Measurements from ENCODE around the gene MANBA.

The MANBA gene

GRCh38 chr4:102760645-102761295 lies at the start of gene MANBA:
Gene MANBA (minus strand): TSS chr4:102760968. CDS start chr4:102760894, 74 bp downstream.
- in situ Hi-C loops (cut with HindIII; ENCODE audit: low pct_unique_long_range_greater_than_20kb, low sequenced_read_pairs): no loop called here
- DNase-seq (ENCODE audit: low read depth in 1 of 2, low spot score in 1 of 2): peak; percentile 82
- no peak for TF ChIP-seq JUND (IDR thresholded peaks at IDR 0.05; ENCODE audit: low read depth)

GRCh38 chr4:102809691-102810090 lies 48.9 kb upstream of the MANBA start:
- DNase-seq (ENCODE audit: low read depth in 1 of 2, low spot score in 1 of 2): no peak
- TF ChIP-seq JUND (IDR thresholded peaks at IDR 0.05; ENCODE audit: low read depth): no peak
- in situ Hi-C loops (cut with HindIII; ENCODE audit: low pct_unique_long_range_greater_than_20kb, low sequenced_read_pairs): no loop called here

GRCh38 chr4:102809190-102809589 lies 48.4 kb upstream of the MANBA start:
- in situ Hi-C loops (cut with HindIII; ENCODE audit: low pct_unique_long_range_greater_than_20kb, low sequenced_read_pairs): no loop called here
- DNase-seq (ENCODE audit: low read depth in 1 of 2, low spot score in 1 of 2): no peak
- TF ChIP-seq JUND (IDR thresholded peaks at IDR 0.05; ENCODE audit: low read depth): no peak

- in situ Hi-C loops (cut with HindIII; ENCODE audit: low pct_unique_long_range_greater_than_20kb, low sequenced_read_pairs): no loop called here
- TF ChIP-seq JUND (IDR thresholded peaks at IDR 0.05; ENCODE audit: low read depth): no peak
These were observed 47.2 kb upstream of the MANBA start for GRCh38 chr4:102808009-102808408.

GRCh38 chr4:102807345-102807744 lies 46.6 kb upstream of the MANBA start:
- no peak for DNase-seq (ENCODE audit: low read depth in 1 of 2, low spot score in 1 of 2)
- in situ Hi-C loops (cut with HindIII; ENCODE audit: low pct_unique_long_range_greater_than_20kb, low sequenced_read_pairs): no loop called here
- no peak for TF ChIP-seq JUND (IDR thresholded peaks at IDR 0.05; ENCODE audit: low read depth)

More at GRCh38 chr4:102808009-102808408, 47.2 kb upstream of the MANBA start:
- no peak for DNase-seq (ENCODE audit: low read depth in 1 of 2, low spot score in 1 of 2)

GRCh38 chr4:102799816-102800215 lies 39.0 kb upstream of the MANBA start:
- in situ Hi-C loops (cut with HindIII; ENCODE audit: low pct_unique_long_range_greater_than_20kb, low sequenced_read_pairs): no loop called here
- DNase-seq (ENCODE audit: low read depth in 1 of 2, low spot score in 1 of 2): no peak
- TF ChIP-seq JUND (IDR thresholded peaks at IDR 0.05; ENCODE audit: low read depth): no peak

GRCh38 chr4:102794999-102795398 lies 34.2 kb upstream of the MANBA start:
- in situ Hi-C loops (cut with HindIII; ENCODE audit: low pct_unique_long_range_greater_than_20kb, low sequenced_read_pairs): no loop called here
- DNase-seq (ENCODE audit: low read depth in 1 of 2, low spot score in 1 of 2): no peak
- no peak for TF ChIP-seq JUND (IDR thresholded peaks at IDR 0.05; ENCODE audit: low read depth)

GRCh38 chr4:102792361-102792936 lies 31.7 kb upstream of the MANBA start:
- DNase-seq (ENCODE audit: low read depth in 1 of 2, low spot score in 1 of 2): no peak
- no peak for TF ChIP-seq JUND (IDR thresholded peaks at IDR 0.05; ENCODE audit: low read depth)
- in situ Hi-C loops (cut with HindIII; ENCODE audit: low pct_unique_long_range_greater_than_20kb, low sequenced_read_pairs): no loop called here

GRCh38 chr4:102791318-102791835 lies 30.6 kb upstream of the MANBA start:
- no peak for DNase-seq (ENCODE audit: low read depth in 1 of 2, low spot score in 1 of 2)
- in situ Hi-C loops (cut with HindIII; ENCODE audit: low pct_unique_long_range_greater_than_20kb, low sequenced_read_pairs): no loop called here
- TF ChIP-seq JUND (IDR thresholded peaks at IDR 0.05; ENCODE audit: low read depth): no peak

GRCh38 chr4:102789317-102789717 lies 28.5 kb upstream of the MANBA start:
- DNase-seq (ENCODE audit: low read depth in 1 of 2, low spot score in 1 of 2): peak in 1 of 2 experiments; percentile 19
- in situ Hi-C loops (cut with HindIII; ENCODE audit: low pct_unique_long_range_greater_than_20kb, low sequenced_read_pairs): no loop called here
- TF ChIP-seq JUND (IDR thresholded peaks at IDR 0.05; ENCODE audit: low read depth): no peak

- no peak for DNase-seq (ENCODE audit: low read depth in 1 of 2, low spot score in 1 of 2)
- in situ Hi-C loops (cut with HindIII; ENCODE audit: low pct_unique_long_range_greater_than_20kb, low sequenced_read_pairs): no loop called here
- TF ChIP-seq JUND (IDR thresholded peaks at IDR 0.05; ENCODE audit: low read depth): no peak
These were observed 27.2 kb upstream of the MANBA start for GRCh38 chr4:102787944-102788343.

- no peak for TF ChIP-seq JUND (IDR thresholded peaks at IDR 0.05; ENCODE audit: low read depth)
- in situ Hi-C loops (cut with HindIII; ENCODE audit: low pct_unique_long_range_greater_than_20kb, low sequenced_read_pairs): no loop called here
- no peak for DNase-seq (ENCODE audit: low read depth in 1 of 2, low spot score in 1 of 2)
These were observed 26.5 kb upstream of the MANBA start for GRCh38 chr4:102787096-102787881.

- no peak for TF ChIP-seq JUND (IDR thresholded peaks at IDR 0.05; ENCODE audit: low read depth)
- DNase-seq (ENCODE audit: low read depth in 1 of 2, low spot score in 1 of 2): no peak
- in situ Hi-C loops (cut with HindIII; ENCODE audit: low pct_unique_long_range_greater_than_20kb, low sequenced_read_pairs): no loop called here
These were observed 25.5 kb upstream of the MANBA start for GRCh38 chr4:102786279-102786678.
